Measurements from ENCODE around the gene LAMP5. TPM values are rescaled to one million over a fixed set of nuclear protein-coding genes. Genes with fewer than 3 reads are reported as not detected.

LAMP5 gene
- polyA plus RNA-seq, 1 donor (not counting 4 experiments of a cell fraction or from before 2014, with no cell fraction given), result not detected

DNA sequence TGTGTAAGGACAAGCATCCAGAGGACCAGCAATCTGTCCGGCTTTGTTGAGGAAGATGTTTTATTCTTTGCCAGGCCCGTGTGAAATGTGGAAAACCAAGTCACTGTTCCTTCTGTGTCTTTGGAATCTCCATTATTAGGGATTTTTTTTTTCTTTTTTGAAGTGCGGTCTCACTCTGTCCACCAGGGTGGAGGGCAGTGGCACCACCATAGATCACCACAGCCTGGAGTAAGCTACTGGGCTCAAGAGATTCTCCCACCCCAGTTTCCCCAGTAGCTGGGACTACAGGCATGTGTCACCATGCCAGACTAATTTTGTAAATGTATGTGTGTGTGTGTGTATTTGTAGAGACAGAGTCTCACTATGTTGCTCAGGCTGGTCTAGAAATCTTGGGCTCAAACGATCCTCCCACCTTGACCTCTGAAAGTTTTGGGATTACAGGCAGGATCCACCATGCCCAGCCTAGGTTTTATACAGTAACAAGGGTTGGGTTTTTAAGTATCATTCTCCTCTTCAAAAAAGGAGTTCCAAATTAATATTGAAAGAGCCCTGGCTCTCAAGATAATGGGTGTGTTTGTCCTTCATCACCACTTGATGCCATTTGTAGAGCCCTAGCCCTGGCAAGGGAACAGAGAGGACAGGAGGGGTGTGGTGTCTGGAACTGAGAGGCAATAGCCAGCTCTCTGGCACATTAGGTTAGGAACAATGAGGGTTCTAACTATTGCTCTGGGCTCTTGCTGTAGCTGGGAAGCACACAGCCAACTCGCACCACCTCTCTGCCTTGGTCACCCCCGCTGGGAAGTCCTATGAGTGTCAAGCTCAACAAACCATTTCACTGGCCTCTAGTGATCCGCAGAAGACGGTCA, 3.1 kb downstream of the LAMP5 start:
- H3K36me3 ChIP-seq (ENCODE audit: control insufficient read depth in 2 of 2, extremely low read depth in 1 of 2, insufficient read depth in 2 of 2, low read length in 2 of 2), result no peaks in the 10 kb centered on the region
- no peak overlapping the region for H3K27ac ChIP-seq (ENCODE audit: control insufficient read depth, insufficient read depth, low read length)
- H3K4me3 ChIP-seq (ENCODE audit: control insufficient read depth in 2 of 3, extremely low read depth in 1 of 3, insufficient read depth in 2 of 3, low read depth in 1 of 3, low read length in 3 of 3), result no peak overlapping the region
- no peak overlapping the region for H2AFZ ChIP-seq (ENCODE audit: control insufficient read depth, low read length)
- H4K20me1 ChIP-seq (ENCODE audit: control insufficient read depth, extremely low read depth, insufficient read depth, low read length), result no peaks in the 10 kb centered on the region
- peaks cover 43% of the 10 kb centered on the region for H3K27me3 ChIP-seq (ENCODE audit: control insufficient read depth, extremely low read depth, insufficient read depth, low read length)
- H3K4me2 ChIP-seq (ENCODE audit: control insufficient read depth, extremely low read depth, insufficient read depth, low read depth, low read length), result no peak overlapping the region
- H3K9me1 ChIP-seq (ENCODE audit: control insufficient read depth, extremely low read depth, insufficient read depth, low read length), result no peaks in the 10 kb centered on the region
- no peak for DNase-seq (ENCODE audit: low read depth, low spot score)
- no peaks in the 10 kb centered on the region for H3K9me3 ChIP-seq (ENCODE audit: control insufficient read depth, low read depth, low read length)
- TF ChIP-seq EZH2 (IDR thresholded peaks at IDR 0.05; ENCODE audit: low read length), result no peak
- TF ChIP-seq, protein P1, sequence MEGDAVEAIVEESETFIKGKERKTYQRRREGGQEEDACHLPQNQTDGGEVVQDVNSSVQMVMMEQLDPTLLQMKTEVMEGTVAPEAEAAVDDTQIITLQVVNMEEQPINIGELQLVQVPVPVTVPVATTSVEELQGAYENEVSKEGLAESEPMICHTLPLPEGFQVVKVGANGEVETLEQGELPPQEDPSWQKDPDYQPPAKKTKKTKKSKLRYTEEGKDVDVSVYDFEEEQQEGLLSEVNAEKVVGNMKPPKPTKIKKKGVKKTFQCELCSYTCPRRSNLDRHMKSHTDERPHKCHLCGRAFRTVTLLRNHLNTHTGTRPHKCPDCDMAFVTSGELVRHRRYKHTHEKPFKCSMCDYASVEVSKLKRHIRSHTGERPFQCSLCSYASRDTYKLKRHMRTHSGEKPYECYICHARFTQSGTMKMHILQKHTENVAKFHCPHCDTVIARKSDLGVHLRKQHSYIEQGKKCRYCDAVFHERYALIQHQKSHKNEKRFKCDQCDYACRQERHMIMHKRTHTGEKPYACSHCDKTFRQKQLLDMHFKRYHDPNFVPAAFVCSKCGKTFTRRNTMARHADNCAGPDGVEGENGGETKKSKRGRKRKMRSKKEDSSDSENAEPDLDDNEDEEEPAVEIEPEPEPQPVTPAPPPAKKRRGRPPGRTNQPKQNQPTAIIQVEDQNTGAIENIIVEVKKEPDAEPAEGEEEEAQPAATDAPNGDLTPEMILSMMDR (optimal IDR thresholded peaks at IDR 0.05 in 1 of 3, IDR thresholded peaks at IDR 0.05 in 1 of 3, conservative IDR thresholded peaks at IDR 0.05 in 1 of 3; ENCODE audit: extremely low read depth in 1 of 3, insufficient read depth in 2 of 3, low read length in 3 of 3), result no peak
- no peak overlapping the region for H3K9ac ChIP-seq (ENCODE audit: control insufficient read depth, extremely low read depth, insufficient read depth, low read length)
- dilution Hi-C loops (cut with MboI; ENCODE audit: extremely low pct_ligation_motif_present, low sequenced_read_pairs), result no loop called here
- H3K4me1 ChIP-seq (ENCODE audit: control insufficient read depth, extremely low read depth, insufficient read depth, low read length), result no peaks in the 10 kb centered on the region
- no peak for FAIRE-seq
- no peaks in the 10 kb centered on the region for H3K79me2 ChIP-seq (ENCODE audit: control insufficient read depth, insufficient read depth, low read length)

DNA sequence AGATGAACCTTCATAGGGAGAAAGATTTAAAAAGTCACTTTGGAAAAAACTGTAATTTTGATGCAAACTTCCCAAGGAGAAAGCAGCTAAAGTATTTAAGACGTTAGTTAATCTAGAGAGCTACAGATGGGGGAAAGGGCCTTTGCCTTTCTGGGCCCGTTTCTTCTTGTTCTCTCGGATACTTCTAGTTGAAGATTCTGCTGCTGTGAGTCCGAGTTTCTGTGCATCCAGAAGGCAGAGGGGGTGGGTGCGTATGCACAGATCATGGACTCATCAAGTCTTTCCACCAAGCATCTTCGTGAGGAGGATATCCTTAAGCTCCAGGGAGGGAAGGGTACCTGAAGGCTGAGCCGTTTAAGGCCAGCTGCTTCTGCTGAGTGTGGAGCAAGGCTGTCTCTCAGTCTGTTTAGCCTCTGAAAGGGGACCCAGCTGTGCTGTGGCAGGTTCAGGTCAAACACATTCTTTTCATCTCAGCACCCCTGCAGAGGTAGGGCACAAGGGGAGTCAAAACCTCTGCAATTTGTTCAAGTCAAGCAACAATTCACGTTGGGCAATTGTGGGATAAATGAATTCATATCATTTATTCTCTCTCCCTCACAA, 4.3 kb downstream of the LAMP5 start:
- H3K27me3 ChIP-seq (ENCODE audit: control insufficient read depth, extremely low read depth, insufficient read depth, low read length), result peaks cover 43% of the 10 kb centered on the region

More for the DNA sequence above, 4.3 kb downstream of the LAMP5 start:
- Histone ChIP-seq H3K4me2 (ENCODE audit: control insufficient read depth, extremely low read depth, insufficient read depth, low read depth, low read length) (no peak overlapping the region), H3K4me3 (ENCODE audit: control insufficient read depth in 2 of 3, extremely low read depth in 1 of 3, insufficient read depth in 2 of 3, low read depth in 1 of 3, low read length in 3 of 3) (no peak overlapping the region), H3K9ac (ENCODE audit: control insufficient read depth, extremely low read depth, insufficient read depth, low read length) (no peak overlapping the region), H3K4me1 (ENCODE audit: control insufficient read depth, extremely low read depth, insufficient read depth, low read length) (no peaks in the 10 kb centered on the region), H3K36me3 (ENCODE audit: control insufficient read depth in 2 of 2, extremely low read depth in 1 of 2, insufficient read depth in 2 of 2, low read length in 2 of 2) (no peaks in the 10 kb centered on the region), H2AFZ (ENCODE audit: control insufficient read depth, low read length) (no peak overlapping the region), H3K9me1 (ENCODE audit: control insufficient read depth, extremely low read depth, insufficient read depth, low read length) (no peaks in the 10 kb centered on the region), H4K20me1 (ENCODE audit: control insufficient read depth, extremely low read depth, insufficient read depth, low read length) (no peaks in the 10 kb centered on the region), H3K79me2 (ENCODE audit: control insufficient read depth, insufficient read depth, low read length) (no peaks in the 10 kb centered on the region), H3K27ac (ENCODE audit: control insufficient read depth, insufficient read depth, low read length) (no peak overlapping the region), H3K9me3 (ENCODE audit: control insufficient read depth, low read depth, low read length) (no peaks in the 10 kb centered on the region)
- FAIRE-seq, result no peak
- TF ChIP-seq, protein P1 (optimal IDR thresholded peaks at IDR 0.05 in 1 of 3, IDR thresholded peaks at IDR 0.05 in 1 of 3, conservative IDR thresholded peaks at IDR 0.05 in 1 of 3; ENCODE audit: extremely low read depth in 1 of 3, insufficient read depth in 2 of 3, low read length in 3 of 3), result no peak
- TF ChIP-seq EZH2 (IDR thresholded peaks at IDR 0.05; ENCODE audit: low read length), result no peak
- dilution Hi-C loops (cut with MboI; ENCODE audit: extremely low pct_ligation_motif_present, low sequenced_read_pairs), result no loop called here
- no peak for DNase-seq (ENCODE audit: low read depth, low spot score)
